ENCODE data around the gene CEPT1. TPM values are rescaled to one million over a fixed set of nuclear protein-coding genes. Genes with fewer than 3 reads are reported as not detected.

The CEPT1 gene
- polyA plus RNA-seq, 1 donor from 2014 or later, result 49.1 TPM

- peaks cover 35% of the 10 kb centered on the region for H3K27me3 ChIP-seq (ENCODE audit: insufficient read depth, low read depth, low read length)
- H3K4me2 ChIP-seq (ENCODE audit: low read length), result no peak overlapping the region
- TF ChIP-seq MXI1 (conservative IDR thresholded peaks at IDR 0.05; ENCODE audit: poor library complexity, severe bottlenecking) (no peak), EP300 (conservative IDR thresholded peaks at IDR 0.05; ENCODE audit: poor library complexity, severe bottlenecking) (no peak), EZH2 (IDR thresholded peaks at IDR 0.05; ENCODE audit: borderline replicate concordance, insufficient read depth, low read length, poor library complexity, severe bottlenecking) (no peak), RAD21 (conservative IDR thresholded peaks at IDR 0.05) (no peak), SMC3 (conservative IDR thresholded peaks at IDR 0.05; ENCODE audit: poor library complexity) (no peak), TAF1 (IDR thresholded peaks at IDR 0.05; ENCODE audit: low read depth) (no peak), POLR2AphosphoS5 (IDR thresholded peaks at IDR 0.05) (no peak)
- TF ChIP-seq, protein P1, sequence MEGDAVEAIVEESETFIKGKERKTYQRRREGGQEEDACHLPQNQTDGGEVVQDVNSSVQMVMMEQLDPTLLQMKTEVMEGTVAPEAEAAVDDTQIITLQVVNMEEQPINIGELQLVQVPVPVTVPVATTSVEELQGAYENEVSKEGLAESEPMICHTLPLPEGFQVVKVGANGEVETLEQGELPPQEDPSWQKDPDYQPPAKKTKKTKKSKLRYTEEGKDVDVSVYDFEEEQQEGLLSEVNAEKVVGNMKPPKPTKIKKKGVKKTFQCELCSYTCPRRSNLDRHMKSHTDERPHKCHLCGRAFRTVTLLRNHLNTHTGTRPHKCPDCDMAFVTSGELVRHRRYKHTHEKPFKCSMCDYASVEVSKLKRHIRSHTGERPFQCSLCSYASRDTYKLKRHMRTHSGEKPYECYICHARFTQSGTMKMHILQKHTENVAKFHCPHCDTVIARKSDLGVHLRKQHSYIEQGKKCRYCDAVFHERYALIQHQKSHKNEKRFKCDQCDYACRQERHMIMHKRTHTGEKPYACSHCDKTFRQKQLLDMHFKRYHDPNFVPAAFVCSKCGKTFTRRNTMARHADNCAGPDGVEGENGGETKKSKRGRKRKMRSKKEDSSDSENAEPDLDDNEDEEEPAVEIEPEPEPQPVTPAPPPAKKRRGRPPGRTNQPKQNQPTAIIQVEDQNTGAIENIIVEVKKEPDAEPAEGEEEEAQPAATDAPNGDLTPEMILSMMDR (IDR thresholded peaks at IDR 0.05; ENCODE audit: poor library complexity, severe bottlenecking), result no peak
- TF ChIP-seq, protein P2, sequence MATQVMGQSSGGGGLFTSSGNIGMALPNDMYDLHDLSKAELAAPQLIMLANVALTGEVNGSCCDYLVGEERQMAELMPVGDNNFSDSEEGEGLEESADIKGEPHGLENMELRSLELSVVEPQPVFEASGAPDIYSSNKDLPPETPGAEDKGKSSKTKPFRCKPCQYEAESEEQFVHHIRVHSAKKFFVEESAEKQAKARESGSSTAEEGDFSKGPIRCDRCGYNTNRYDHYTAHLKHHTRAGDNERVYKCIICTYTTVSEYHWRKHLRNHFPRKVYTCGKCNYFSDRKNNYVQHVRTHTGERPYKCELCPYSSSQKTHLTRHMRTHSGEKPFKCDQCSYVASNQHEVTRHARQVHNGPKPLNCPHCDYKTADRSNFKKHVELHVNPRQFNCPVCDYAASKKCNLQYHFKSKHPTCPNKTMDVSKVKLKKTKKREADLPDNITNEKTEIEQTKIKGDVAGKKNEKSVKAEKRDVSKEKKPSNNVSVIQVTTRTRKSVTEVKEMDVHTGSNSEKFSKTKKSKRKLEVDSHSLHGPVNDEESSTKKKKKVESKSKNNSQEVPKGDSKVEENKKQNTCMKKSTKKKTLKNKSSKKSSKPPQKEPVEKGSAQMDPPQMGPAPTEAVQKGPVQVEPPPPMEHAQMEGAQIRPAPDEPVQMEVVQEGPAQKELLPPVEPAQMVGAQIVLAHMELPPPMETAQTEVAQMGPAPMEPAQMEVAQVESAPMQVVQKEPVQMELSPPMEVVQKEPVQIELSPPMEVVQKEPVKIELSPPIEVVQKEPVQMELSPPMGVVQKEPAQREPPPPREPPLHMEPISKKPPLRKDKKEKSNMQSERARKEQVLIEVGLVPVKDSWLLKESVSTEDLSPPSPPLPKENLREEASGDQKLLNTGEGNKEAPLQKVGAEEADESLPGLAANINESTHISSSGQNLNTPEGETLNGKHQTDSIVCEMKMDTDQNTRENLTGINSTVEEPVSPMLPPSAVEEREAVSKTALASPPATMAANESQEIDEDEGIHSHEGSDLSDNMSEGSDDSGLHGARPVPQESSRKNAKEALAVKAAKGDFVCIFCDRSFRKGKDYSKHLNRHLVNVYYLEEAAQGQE (IDR thresholded peaks at IDR 0.05; ENCODE audit: borderline replicate concordance), result no peak
- H3K9ac ChIP-seq (ENCODE audit: low read length), result no peak overlapping the region
- H3K79me2 ChIP-seq (replicated peaks; ENCODE audit: insufficient read depth, low read length), result no peaks in the 10 kb centered on the region
- no peak overlapping the region for H3K27ac ChIP-seq (ENCODE audit: low read length)
- no peaks in the 10 kb centered on the region for H3K9me3 ChIP-seq (ENCODE audit: low read length)
- H3K4me3 ChIP-seq (ENCODE audit: low read length), result peak overlapping the region; percentile 52
- H3F3A ChIP-seq (ENCODE audit: insufficient read depth, low read length, poor library complexity, severe bottlenecking), result no peaks in the 10 kb centered on the region
- H4K20me1 ChIP-seq (ENCODE audit: insufficient read depth), result no peaks in the 10 kb centered on the region
- no peaks in the 10 kb centered on the region for H3K36me3 ChIP-seq (ENCODE audit: insufficient read depth, low read length)
- no peak overlapping the region for H2AFZ ChIP-seq (ENCODE audit: low read depth, low read length)
- H3K9me2 ChIP-seq (ENCODE audit: insufficient read depth, low read length), result no peaks in the 10 kb centered on the region
These were observed 62.9 kb downstream of the CEPT1 start for GRCh38 chr1:111202707-111203623.

- H4K20me1 ChIP-seq (ENCODE audit: insufficient read depth), result no peaks in the 10 kb centered on the region
- no peaks in the 10 kb centered on the region for H3K79me2 ChIP-seq (replicated peaks; ENCODE audit: insufficient read depth, low read length)
- no peak overlapping the region for H3K27ac ChIP-seq (ENCODE audit: low read length)
- H3F3A ChIP-seq (ENCODE audit: insufficient read depth, low read length, poor library complexity, severe bottlenecking), result no peaks in the 10 kb centered on the region
- no peaks in the 10 kb centered on the region for H3K36me3 ChIP-seq (ENCODE audit: insufficient read depth, low read length)
- H3K9ac ChIP-seq (ENCODE audit: low read length), result no peak overlapping the region
- H3K4me2 ChIP-seq (ENCODE audit: low read length), result no peak overlapping the region
- H2AFZ ChIP-seq (ENCODE audit: low read depth, low read length), result no peak overlapping the region
- TF ChIP-seq SMC3 (conservative IDR thresholded peaks at IDR 0.05; ENCODE audit: poor library complexity), result no peak
- TF ChIP-seq, protein P1 (IDR thresholded peaks at IDR 0.05; ENCODE audit: poor library complexity, severe bottlenecking), result no peak
- TF ChIP-seq EZH2 (IDR thresholded peaks at IDR 0.05; ENCODE audit: borderline replicate concordance, insufficient read depth, low read length, poor library complexity, severe bottlenecking), result no peak
- TF ChIP-seq MXI1 (conservative IDR thresholded peaks at IDR 0.05; ENCODE audit: poor library complexity, severe bottlenecking), result no peak
- TF ChIP-seq, protein P2 (IDR thresholded peaks at IDR 0.05; ENCODE audit: borderline replicate concordance), result no peak
- TF ChIP-seq RAD21 (conservative IDR thresholded peaks at IDR 0.05), result no peak
- TF ChIP-seq TAF1 (IDR thresholded peaks at IDR 0.05; ENCODE audit: low read depth), result no peak
- no peak for TF ChIP-seq POLR2AphosphoS5 (IDR thresholded peaks at IDR 0.05)
- TF ChIP-seq EP300 (conservative IDR thresholded peaks at IDR 0.05; ENCODE audit: poor library complexity, severe bottlenecking), result no peak
- peaks cover 35% of the 10 kb centered on the region for H3K27me3 ChIP-seq (ENCODE audit: insufficient read depth, low read depth, low read length)
- no peaks in the 10 kb centered on the region for H3K9me2 ChIP-seq (ENCODE audit: insufficient read depth, low read length)
- H3K9me3 ChIP-seq (ENCODE audit: low read length), result no peaks in the 10 kb centered on the region
- H3K4me3 ChIP-seq (ENCODE audit: low read length), result peak overlapping the region; percentile 52
These were observed 63.7 kb downstream of the CEPT1 start for GRCh38 chr1:111203681-111204200.
